ENCODE results near the gene GNG2.

GNG2 gene

GRCh38 chr14:51860164-51860824 is at the start of gene GNG2:
TSS of gene GNG2 (plus strand) at chr14:51860612. CDS start at chr14:51950679, 90,067 bp downstream.
- Mint-ChIP-seq H3K27ac (peak within 1 kb of the TSS; percentile 96), H3K9me3 (peaks cover 3% of the 10 kb centered on the region), H3K4me1 (ENCODE audit: low read depth) (peaks cover 38% of the 10 kb centered on the region), H3K36me3 (ENCODE audit: low read depth) (peaks cover 13% of the 10 kb centered on the region), H3K27me3 (no peaks in the 10 kb centered on the region), H3K4me3 (peak within 1 kb of the TSS; percentile 88)

GRCh38 chr14:51811706-51812105 is 48.7 kb upstream of the GNG2 start:
- no peak overlapping the region for H3K27ac Mint-ChIP-seq
- H3K27me3 Mint-ChIP-seq: no peaks in the 10 kb centered on the region
- no peak overlapping the region for H3K4me3 Mint-ChIP-seq
- H3K4me1 Mint-ChIP-seq (ENCODE audit: low read depth): no peaks in the 10 kb centered on the region
- no peaks in the 10 kb centered on the region for H3K36me3 Mint-ChIP-seq (ENCODE audit: low read depth)
- H3K9me3 Mint-ChIP-seq: peaks cover 13% of the 10 kb centered on the region

DNA sequence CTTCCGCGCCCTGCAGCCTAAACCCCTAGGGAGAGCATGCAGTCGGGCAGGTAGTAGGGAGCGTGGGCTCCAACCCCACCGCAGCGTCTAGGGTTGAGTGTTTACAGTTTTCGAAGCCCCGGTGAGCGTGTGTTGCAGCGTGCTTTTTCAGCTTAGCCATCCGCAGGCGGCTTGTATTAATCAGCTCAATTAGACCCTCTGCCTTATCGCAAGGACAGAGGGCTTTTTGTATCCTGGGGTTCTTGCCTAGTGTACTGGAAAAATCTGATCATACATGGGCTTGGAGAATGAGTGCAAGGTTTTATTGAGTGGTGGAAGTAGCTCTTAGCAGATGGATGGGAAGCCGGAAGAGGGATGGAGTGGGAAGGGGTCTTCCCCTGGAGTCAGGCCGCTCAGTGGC is 44.4 kb upstream of the GNG2 start:
- H3K36me3 Mint-ChIP-seq (ENCODE audit: low read depth): no peaks in the 10 kb centered on the region
- H3K27me3 Mint-ChIP-seq: no peaks in the 10 kb centered on the region
- no peaks in the 10 kb centered on the region for H3K4me1 Mint-ChIP-seq (ENCODE audit: low read depth)
- no peak overlapping the region for H3K27ac Mint-ChIP-seq
- H3K9me3 Mint-ChIP-seq: no peaks in the 10 kb centered on the region
- no peak overlapping the region for H3K4me3 Mint-ChIP-seq

- no peaks in the 10 kb centered on the region for H3K27me3 Mint-ChIP-seq
- no peaks in the 10 kb centered on the region for H3K36me3 Mint-ChIP-seq (ENCODE audit: low read depth)
- H3K9me3 Mint-ChIP-seq: no peaks in the 10 kb centered on the region
- H3K4me3 Mint-ChIP-seq: no peak overlapping the region
- no peaks in the 10 kb centered on the region for H3K4me1 Mint-ChIP-seq (ENCODE audit: low read depth)
- no peak overlapping the region for H3K27ac Mint-ChIP-seq
Observed at GRCh38 chr14:51817326-51817725, 43.1 kb upstream of the GNG2 start.

- Mint-ChIP-seq H3K27ac (no peak overlapping the region), H3K9me3 (no peaks in the 10 kb centered on the region), H3K27me3 (no peaks in the 10 kb centered on the region), H3K36me3 (ENCODE audit: low read depth) (no peaks in the 10 kb centered on the region), H3K4me1 (ENCODE audit: low read depth) (no peaks in the 10 kb centered on the region), H3K4me3 (no peak overlapping the region)
Observed at GRCh38 chr14:51818748-51819380, 41.5 kb upstream of the GNG2 start.

DNA sequence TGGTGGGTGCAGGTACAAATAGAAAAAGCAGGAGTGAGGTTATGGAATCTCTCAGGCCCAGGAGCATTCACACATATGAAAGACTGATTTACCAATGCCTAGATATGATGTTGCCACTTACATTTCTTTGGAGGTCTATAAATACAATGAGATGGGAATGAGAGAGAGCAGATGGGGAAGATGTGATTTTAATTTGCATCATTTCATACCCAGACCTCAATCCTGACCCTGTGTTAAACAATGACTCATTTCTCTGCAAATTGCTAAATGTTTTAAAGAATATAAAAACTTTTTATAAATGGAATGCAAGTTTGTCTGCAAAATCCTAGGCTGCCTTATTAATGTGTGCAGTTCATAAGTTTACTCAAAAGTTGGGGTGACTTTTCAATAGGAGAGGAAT is 38.6 kb upstream of the GNG2 start:
- H3K9me3 Mint-ChIP-seq: no peaks in the 10 kb centered on the region
- H3K36me3 Mint-ChIP-seq (ENCODE audit: low read depth): no peaks in the 10 kb centered on the region
- no peaks in the 10 kb centered on the region for H3K4me1 Mint-ChIP-seq (ENCODE audit: low read depth)
- H3K27ac Mint-ChIP-seq: no peak overlapping the region
- no peak overlapping the region for H3K4me3 Mint-ChIP-seq
- no peaks in the 10 kb centered on the region for H3K27me3 Mint-ChIP-seq

DNA sequence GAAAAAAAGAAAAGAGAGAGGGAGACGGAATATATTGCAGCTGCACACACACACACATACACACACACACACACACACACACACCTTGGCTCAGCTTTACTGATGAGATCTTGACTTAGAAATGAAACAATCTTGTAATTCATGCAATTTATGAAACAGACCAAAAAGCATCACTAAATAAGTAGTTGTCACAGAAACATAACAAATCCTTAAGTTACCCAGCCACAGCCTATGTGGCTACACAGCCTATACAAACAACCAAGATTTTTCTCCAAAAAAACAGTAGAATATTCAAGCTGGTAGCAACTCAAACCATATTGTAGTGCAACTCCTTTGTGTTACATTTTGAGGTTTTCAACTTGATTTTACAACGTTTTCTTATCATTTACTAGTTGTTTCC is 37.9 kb upstream of the GNG2 start:
- H3K9me3 Mint-ChIP-seq: no peaks in the 10 kb centered on the region
- no peaks in the 10 kb centered on the region for H3K36me3 Mint-ChIP-seq (ENCODE audit: low read depth)
- H3K4me3 Mint-ChIP-seq: no peak overlapping the region
- no peaks in the 10 kb centered on the region for H3K4me1 Mint-ChIP-seq (ENCODE audit: low read depth)
- H3K27ac Mint-ChIP-seq: no peak overlapping the region
- H3K27me3 Mint-ChIP-seq: no peaks in the 10 kb centered on the region

DNA sequence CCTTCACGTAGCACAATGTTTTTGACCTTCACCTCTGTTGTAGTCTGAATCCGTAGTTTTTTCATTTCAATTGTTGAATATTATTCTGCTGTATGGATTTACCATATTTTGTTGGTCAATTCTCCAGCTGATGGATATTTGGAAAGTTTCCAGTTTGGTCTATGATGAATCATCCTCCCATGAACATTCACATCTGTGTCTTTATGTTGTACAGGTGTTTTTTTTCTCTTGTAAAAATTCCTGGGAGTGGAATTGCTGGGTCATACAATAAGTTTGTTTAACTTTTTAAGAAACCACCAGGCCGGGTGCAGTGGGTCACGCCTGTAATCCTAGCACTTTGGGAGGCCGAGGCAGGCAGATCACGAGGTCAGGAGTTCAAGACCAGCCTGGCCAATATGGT is 36.7 kb upstream of the GNG2 start:
- Mint-ChIP-seq H3K9me3 (no peaks in the 10 kb centered on the region), H3K27ac (no peak overlapping the region), H3K27me3 (no peaks in the 10 kb centered on the region)

GRCh38 chr14:51824191-51824590 is 36.2 kb upstream of the GNG2 start:
- Mint-ChIP-seq H3K27ac (no peak overlapping the region), H3K36me3 (ENCODE audit: low read depth) (no peaks in the 10 kb centered on the region), H3K4me3 (no peak overlapping the region), H3K4me1 (ENCODE audit: low read depth) (no peaks in the 10 kb centered on the region), H3K27me3 (no peaks in the 10 kb centered on the region), H3K9me3 (no peaks in the 10 kb centered on the region)

More for the DNA sequence above, 36.7 kb upstream of the GNG2 start:
- Mint-ChIP-seq H3K4me1 (ENCODE audit: low read depth) (no peaks in the 10 kb centered on the region), H3K36me3 (ENCODE audit: low read depth) (no peaks in the 10 kb centered on the region), H3K4me3 (no peak overlapping the region)

DNA sequence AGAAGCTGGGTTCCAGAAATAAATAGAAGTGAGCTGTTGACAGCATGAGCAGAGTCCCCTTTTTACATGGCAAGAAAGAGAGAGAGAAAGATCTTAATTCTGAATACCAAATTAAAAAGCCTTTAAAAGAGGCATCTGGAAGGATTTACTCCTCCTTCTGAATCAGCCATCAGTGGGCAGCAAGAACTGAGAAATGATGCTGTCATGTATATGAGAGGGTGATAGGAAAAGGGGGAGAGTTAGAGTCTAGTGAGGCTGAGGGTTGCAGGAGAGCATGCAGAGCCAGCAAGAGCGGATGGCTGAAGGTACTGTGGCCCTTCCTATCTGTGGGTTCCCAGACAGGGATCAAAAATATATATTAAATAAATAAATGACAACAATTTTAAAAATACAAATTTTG is 34.5 kb upstream of the GNG2 start:
- Mint-ChIP-seq H3K27me3 (no peaks in the 10 kb centered on the region), H3K4me3 (no peak overlapping the region), H3K36me3 (ENCODE audit: low read depth) (no peaks in the 10 kb centered on the region), H3K9me3 (no peaks in the 10 kb centered on the region), H3K4me1 (ENCODE audit: low read depth) (no peaks in the 10 kb centered on the region), H3K27ac (no peak overlapping the region)

DNA sequence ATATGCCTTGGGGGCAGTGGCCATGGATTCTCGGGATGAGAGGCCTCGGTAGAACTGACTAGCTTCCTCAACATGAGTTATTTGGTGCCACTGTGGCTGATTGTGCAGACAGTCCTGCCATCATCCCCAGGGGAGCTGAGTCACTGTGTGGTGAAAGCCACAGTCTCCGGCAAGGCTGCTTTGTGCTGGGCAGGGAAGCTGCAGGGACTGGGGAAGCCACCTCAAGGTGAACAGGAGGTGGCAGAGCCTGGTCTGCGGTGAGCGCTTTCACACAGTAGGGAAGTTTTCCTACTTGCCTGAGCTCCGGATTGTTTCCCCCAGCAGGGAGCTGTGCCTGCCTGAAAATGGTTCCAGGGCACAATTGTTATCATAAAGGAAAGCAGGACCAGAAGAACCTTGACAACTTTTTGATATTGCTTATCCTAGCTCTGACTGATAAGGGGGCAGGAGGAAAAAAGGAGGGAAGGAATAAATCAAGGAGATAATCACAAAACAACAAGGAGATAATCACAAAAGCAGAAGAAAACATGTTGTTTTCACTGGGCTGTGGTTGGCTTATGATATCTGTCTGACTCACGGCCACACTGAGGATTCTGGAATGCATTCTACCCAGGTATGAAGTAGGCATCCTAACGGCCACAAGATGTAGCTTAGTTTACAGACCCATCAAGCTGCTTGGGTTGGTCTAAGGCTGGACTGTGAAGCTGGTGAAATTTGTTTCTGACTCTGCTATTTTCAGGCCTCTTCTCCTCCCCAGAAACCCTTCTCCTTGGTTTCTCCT is 32.2 kb upstream of the GNG2 start:
- H3K4me3 Mint-ChIP-seq: peak overlapping the region; percentile 42
- no peaks in the 10 kb centered on the region for H3K4me1 Mint-ChIP-seq (ENCODE audit: low read depth)
- no peaks in the 10 kb centered on the region for H3K9me3 Mint-ChIP-seq
- H3K36me3 Mint-ChIP-seq (ENCODE audit: low read depth): peaks cover 4% of the 10 kb centered on the region
- no peaks in the 10 kb centered on the region for H3K27me3 Mint-ChIP-seq
- no peak overlapping the region for H3K27ac Mint-ChIP-seq

DNA sequence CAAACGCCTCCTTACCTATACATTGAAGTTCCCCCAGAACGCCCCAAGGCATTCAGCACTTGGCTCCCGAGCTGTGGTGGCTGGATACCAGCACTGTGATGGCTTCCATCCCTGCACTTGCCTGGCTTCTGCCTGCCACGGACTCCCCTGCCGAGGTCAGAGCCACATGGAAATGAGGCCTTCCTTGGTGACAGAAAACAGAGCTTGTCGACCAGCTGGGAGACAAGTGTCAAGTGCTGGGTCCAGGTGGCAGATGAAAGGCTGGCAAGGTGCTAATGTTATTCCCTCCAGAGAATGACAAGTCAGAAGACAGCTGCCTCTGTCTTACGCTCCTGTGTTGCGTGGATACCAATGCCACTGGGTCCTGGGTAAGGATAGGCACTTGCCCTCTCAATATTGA is 26.2 kb upstream of the GNG2 start:
- Mint-ChIP-seq H3K36me3 (ENCODE audit: low read depth) (peaks cover 4% of the 10 kb centered on the region), H3K9me3 (no peaks in the 10 kb centered on the region), H3K4me3 (no peak overlapping the region), H3K4me1 (ENCODE audit: low read depth) (no peaks in the 10 kb centered on the region), H3K27me3 (no peaks in the 10 kb centered on the region), H3K27ac (no peak overlapping the region)

DNA sequence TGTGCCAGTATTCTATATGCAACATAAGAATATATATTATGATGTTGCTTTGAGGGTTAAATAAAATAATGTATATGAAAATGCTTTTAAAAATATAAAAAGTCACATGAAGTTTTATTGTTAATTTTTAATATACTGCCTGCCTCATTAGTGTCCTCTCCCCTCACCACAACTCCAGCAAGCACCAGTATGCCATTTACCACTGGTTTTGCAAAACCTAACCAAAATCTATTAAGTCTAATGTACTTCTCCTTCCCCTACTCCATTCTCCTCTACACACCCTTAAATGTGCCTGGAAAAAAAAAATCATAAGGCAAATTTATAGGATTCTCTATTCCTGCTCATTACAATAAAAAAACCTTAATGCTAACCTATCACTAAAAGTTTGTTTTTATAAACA is 24.0 kb upstream of the GNG2 start:
- Mint-ChIP-seq H3K9me3 (no peaks in the 10 kb centered on the region), H3K4me3 (no peak overlapping the region), H3K4me1 (ENCODE audit: low read depth) (no peaks in the 10 kb centered on the region), H3K36me3 (ENCODE audit: low read depth) (peaks cover 4% of the 10 kb centered on the region), H3K27me3 (no peaks in the 10 kb centered on the region), H3K27ac (no peak overlapping the region)

GRCh38 chr14:51844081-51844881 is 16.1 kb upstream of the GNG2 start:
- H3K4me3 Mint-ChIP-seq: peak overlapping the region; percentile 50
- H3K36me3 Mint-ChIP-seq (ENCODE audit: low read depth): peaks cover 19% of the 10 kb centered on the region
- peaks cover 16% of the 10 kb centered on the region for H3K9me3 Mint-ChIP-seq
- H3K27me3 Mint-ChIP-seq: no peaks in the 10 kb centered on the region
- H3K4me1 Mint-ChIP-seq (ENCODE audit: low read depth): peaks cover 64% of the 10 kb centered on the region
- peak overlapping the region; percentile 99 for H3K27ac Mint-ChIP-seq

DNA sequence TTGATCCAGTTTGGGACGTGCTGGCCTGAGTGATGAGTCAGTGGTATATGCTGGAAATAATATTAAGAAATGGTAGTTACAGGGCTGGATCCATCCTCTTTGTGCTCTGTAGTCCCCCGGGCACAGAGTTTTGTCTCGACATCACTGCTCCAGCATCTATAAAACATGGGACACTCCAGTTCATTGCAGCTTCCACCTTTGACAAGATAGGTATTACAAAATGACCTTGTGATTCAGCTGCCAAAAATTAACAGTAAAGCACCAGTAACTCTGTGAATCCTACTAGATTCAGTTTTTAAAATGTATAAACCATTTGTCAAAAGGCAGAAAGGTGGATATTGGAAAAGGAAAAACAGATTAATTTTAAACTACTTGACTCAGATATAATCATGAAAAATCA is 14.6 kb upstream of the GNG2 start:
- Mint-ChIP-seq H3K4me3 (peak overlapping the region; percentile 91), H3K36me3 (ENCODE audit: low read depth) (peaks cover 29% of the 10 kb centered on the region), H3K4me1 (ENCODE audit: low read depth) (peaks cover 79% of the 10 kb centered on the region), H3K27ac (peak overlapping the region; percentile 99), H3K27me3 (no peaks in the 10 kb centered on the region), H3K9me3 (peaks cover 25% of the 10 kb centered on the region)

Measured in stimulated activated naive CD8-positive, alpha-beta T cell treated with anti-CD3 and anti-CD28 coated beads, Interleukin-15, Interleukin-2, amounts not matched to agents 100 ng/mL and 50 ng/mL, for 24 hours (primary cell).